Activated naive CD4-positive, alpha-beta T cell treated with anti-CD3 and anti-CD28 coated beads, Interleukin-2, amount 50 U/mL, for 24 hours (primary cell): ENCODE data around the gene GNB5.

Source experiments
- H3K27ac Mint-ChIP-seq: one replicate; pipeline ENCODE4 v1.8.0; 2021; ENCODE audit warnings: mild to moderate bottlenecking, mixed read lengths
- H3K27me3 Mint-ChIP-seq: one replicate; pipeline ENCODE4 v1.8.0; 2021; ENCODE audit warnings: mixed read lengths
- H3K36me3 Mint-ChIP-seq: one replicate; pipeline ENCODE4 v1.8.0; 2021; ENCODE audit warnings: mixed read lengths
- H3K4me1 Mint-ChIP-seq: one replicate; pipeline ENCODE4 v1.8.0; 2021; ENCODE audit warnings: mixed read lengths
- H3K4me3 Mint-ChIP-seq: one replicate; pipeline ENCODE4 v1.8.0; 2021; ENCODE audit warnings: mild to moderate bottlenecking, mixed read lengths
- H3K9me3 Mint-ChIP-seq: one replicate; pipeline ENCODE4 v1.8.0; 2021; ENCODE audit warnings: mixed read lengths

GNB5 gene

DNA sequence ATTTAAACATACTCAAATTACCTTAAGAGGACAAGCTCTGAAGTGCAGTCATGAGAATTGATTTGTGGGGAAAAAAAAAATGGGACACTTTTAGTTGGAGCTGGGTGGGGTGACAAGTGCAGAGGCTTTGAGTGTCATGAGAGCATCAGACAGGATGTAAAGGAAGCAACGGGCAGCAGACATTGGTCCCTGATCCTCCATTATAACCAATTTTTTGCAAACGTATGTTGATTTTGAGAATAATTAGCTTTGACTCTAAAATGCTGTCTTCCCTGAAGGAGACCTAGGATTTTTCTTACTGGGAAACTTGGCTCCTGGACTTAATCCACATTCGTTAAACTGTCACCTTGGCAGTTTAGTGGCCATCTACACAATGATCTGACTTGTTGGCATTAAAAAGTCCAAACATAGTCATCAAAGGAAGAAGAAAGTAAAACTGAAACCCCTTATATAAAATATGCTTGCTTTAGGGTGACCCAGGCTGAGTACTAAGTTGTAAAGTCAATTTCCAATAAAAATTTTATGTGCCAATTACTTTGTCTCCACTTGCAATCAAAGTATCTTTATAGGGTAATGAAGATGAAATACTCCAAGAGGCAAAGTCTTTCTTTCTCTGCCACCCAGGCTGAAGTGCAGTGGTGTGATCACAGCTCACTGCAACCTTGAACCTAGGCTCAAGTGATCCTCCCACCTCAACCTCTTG, 124.2 kb downstream of the GNB5 start:
- Mint-ChIP-seq H3K27ac (no peak overlapping the region), H3K4me1 (peaks cover 16% of the 10 kb centered on the region), H3K4me3 (no peak overlapping the region), H3K9me3 (no peaks in the 10 kb centered on the region), H3K27me3 (no peaks in the 10 kb centered on the region), H3K36me3 (peaks cover 11% of the 10 kb centered on the region)
